Central memory CD8-positive, alpha-beta T cell (primary cell): Measurements from ENCODE around the gene STK17B.

Experiments used
- ATAC-seq: fragments of 150-1000 bp; cut with Tn5 transposase; replicated peaks from 2 replicates; pipeline ENCODE4 v1.10.0; 2022; ENCODE audit warnings: mild to moderate bottlenecking, moderate FRiP score, moderate number of reproducible peaks; ENCODE audit not compliant: poor library complexity, severe bottlenecking; ENCODE audit errors: extremely low read depth
- DNase-seq, 2 donors: peaks; one replicate each; pipeline ENCODE4 v3.0.0; 2021; ENCODE audit warnings: low spot score in 2 of 2
- H3K27ac Mint-ChIP-seq: one replicate; pipeline ENCODE4 v1.8.0; 2022; ENCODE audit warnings: low read depth, mild to moderate bottlenecking, moderate library complexity, mixed read lengths
- H3K27me3 Mint-ChIP-seq: one replicate; pipeline ENCODE4 v1.8.0; 2022; ENCODE audit warnings: mixed read lengths
- H3K36me3 Mint-ChIP-seq: one replicate; pipeline ENCODE4 v1.8.0; 2022; ENCODE audit warnings: mild to moderate bottlenecking, moderate library complexity, mixed read lengths; ENCODE audit not compliant: insufficient read depth
- H3K4me1 Mint-ChIP-seq: one replicate; pipeline ENCODE4 v1.8.0; 2022; ENCODE audit warnings: mixed read lengths
- H3K4me3 Mint-ChIP-seq: one replicate; pipeline ENCODE4 v1.8.0; 2022; ENCODE audit warnings: mild to moderate bottlenecking, moderate library complexity, mixed read lengths
- H3K9me3 Mint-ChIP-seq: one replicate; pipeline ENCODE4 v1.8.0; 2022; ENCODE audit warnings: mixed read lengths

The STK17B gene

DNA sequence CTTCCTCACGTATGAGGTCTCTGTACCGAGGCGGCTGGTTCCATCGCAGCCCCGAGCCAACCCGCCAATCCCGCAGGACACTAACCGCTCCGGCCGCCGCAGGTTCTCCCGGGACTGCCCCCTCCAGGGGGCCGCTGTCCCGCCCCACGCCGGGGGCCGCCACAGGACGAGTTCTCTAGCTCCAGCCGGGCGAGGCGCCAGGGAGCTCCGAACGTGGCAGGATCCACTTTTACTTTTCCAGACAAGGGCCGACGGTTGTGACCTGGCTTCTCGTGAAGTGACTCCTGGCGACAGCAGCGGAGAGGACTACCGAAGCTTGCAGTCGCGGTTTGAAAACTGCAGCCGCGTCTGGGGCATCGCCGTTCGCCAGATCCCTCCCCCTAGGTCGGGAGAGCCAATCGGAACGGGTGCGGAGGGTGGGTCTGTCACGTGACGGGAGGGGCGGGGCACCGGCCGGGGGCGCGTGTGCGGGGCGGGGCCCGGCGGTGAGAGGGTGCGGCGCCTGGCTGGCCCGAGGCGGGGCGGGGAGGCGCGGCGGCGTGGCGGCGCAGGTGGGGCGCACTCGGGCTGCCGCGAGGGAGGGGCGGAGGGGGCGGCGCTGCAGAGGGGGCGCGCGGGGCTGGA, at the start of gene STK17B:
Gene STK17B (minus strand): TSS at position 331 of the 624 bp plus-strand sequence. CDS start 8,195 bp downstream, outside the sequence.
- H3K36me3 Mint-ChIP-seq = peaks cover 49% of the 10 kb centered on the region
- no peaks in the 10 kb centered on the region for H3K27me3 Mint-ChIP-seq
- peak; percentile 83 to 92 for DNase-seq
- peak within 1 kb of the TSS; percentile 100 for H3K27ac Mint-ChIP-seq
- peak; percentile 54 for ATAC-seq
- H3K4me3 Mint-ChIP-seq = peak within 1 kb of the TSS; percentile 99
- H3K4me1 Mint-ChIP-seq = peaks cover 46% of the 10 kb centered on the region
- H3K9me3 Mint-ChIP-seq = no peaks in the 10 kb centered on the region

DNA sequence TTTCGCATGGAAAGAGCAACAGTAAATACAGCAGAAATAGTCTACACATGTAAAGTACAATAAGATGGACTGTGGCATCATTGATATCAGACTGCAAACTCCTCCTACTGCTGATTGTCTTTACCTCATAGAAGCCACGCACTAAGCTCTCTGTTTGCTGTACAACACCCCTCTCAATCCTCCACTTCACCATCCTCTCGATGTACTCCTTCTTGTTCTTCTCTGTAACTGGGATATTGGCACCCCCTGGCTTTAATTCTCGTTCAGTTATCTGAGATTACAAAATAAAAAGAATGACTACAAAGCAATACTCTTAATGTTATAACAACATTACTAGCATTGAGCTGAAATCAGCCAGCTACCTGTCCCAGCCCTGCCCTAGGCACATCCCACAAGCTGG, 49.3 kb upstream of the STK17B start:
- peak overlapping the region; percentile 5 for H3K27ac Mint-ChIP-seq
- DNase-seq (no peak), ATAC-seq (peak; percentile 68)
- no peak overlapping the region for H3K4me3 Mint-ChIP-seq
- H3K9me3 Mint-ChIP-seq = no peaks in the 10 kb centered on the region
- H3K36me3 Mint-ChIP-seq = no peaks in the 10 kb centered on the region
- H3K27me3 Mint-ChIP-seq = no peaks in the 10 kb centered on the region
- peaks cover 33% of the 10 kb centered on the region for H3K4me1 Mint-ChIP-seq

DNA sequence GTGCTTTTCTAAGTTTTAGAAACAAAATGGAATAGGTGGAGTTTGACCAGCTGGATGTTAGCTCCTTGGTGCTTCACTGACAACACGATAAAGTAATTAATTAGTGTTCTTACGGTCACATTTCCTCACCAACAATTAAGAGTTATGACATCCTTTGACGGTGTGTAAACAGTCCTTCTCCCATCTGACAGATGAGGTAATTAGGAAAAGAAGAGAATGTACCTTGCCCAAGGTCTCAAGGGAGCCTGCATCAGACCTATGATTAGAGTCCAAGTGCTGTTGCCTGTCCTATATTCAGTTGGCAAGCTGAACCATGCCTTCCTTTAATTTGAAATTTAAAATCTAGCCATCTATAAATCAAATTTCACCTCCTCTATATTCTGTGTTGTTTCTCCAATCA, 48.3 kb upstream of the STK17B start:
- DNase-seq (no peak), ATAC-seq (no peak)
- H3K27me3 Mint-ChIP-seq = no peaks in the 10 kb centered on the region
- no peak overlapping the region for H3K27ac Mint-ChIP-seq
- no peaks in the 10 kb centered on the region for H3K36me3 Mint-ChIP-seq
- no peak overlapping the region for H3K4me3 Mint-ChIP-seq
- H3K4me1 Mint-ChIP-seq = peaks cover 24% of the 10 kb centered on the region
- no peaks in the 10 kb centered on the region for H3K9me3 Mint-ChIP-seq

DNA sequence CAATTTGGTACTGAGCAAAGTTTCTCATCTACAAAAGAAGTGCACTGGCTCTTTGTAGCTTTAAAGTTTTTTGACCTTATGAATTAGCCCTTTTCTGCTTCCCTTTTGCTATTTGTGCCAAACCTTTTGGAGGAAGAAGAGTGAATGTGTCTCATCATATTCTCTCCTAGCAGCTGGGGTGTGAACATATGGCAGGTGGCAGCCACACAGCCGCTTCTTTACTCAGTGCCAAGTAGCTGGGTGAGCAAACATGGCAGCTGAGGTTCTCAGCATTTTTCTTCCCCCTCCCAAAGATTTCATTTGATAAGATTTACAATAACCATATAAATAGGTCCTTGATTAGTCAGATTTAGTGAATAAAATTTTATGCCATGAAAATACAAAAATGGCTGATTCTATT, 46.7 kb upstream of the STK17B start:
- H3K27ac Mint-ChIP-seq = no peak overlapping the region
- no peaks in the 10 kb centered on the region for H3K27me3 Mint-ChIP-seq
- no peaks in the 10 kb centered on the region for H3K9me3 Mint-ChIP-seq
- ATAC-seq = no peak
- DNase-seq = no peak
- no peak overlapping the region for H3K4me3 Mint-ChIP-seq
- H3K36me3 Mint-ChIP-seq = no peaks in the 10 kb centered on the region
- peaks cover 8% of the 10 kb centered on the region for H3K4me1 Mint-ChIP-seq

GRCh38 chr2:196217116-196217515, 45.7 kb upstream of the STK17B start:
- peaks cover 12% of the 10 kb centered on the region for H3K4me1 Mint-ChIP-seq
- no peaks in the 10 kb centered on the region for H3K9me3 Mint-ChIP-seq
- no peaks in the 10 kb centered on the region for H3K27me3 Mint-ChIP-seq
- no peaks in the 10 kb centered on the region for H3K36me3 Mint-ChIP-seq
- DNase-seq (no peak), ATAC-seq (no peak)
- H3K27ac Mint-ChIP-seq = no peak overlapping the region
- no peak overlapping the region for H3K4me3 Mint-ChIP-seq

GRCh38 chr2:196215376-196215775, 44.0 kb upstream of the STK17B start:
- H3K27ac Mint-ChIP-seq = no peak overlapping the region
- H3K4me3 Mint-ChIP-seq = no peak overlapping the region

GRCh38 chr2:196214156-196214555, 42.8 kb upstream of the STK17B start:
- H3K9me3 Mint-ChIP-seq = no peaks in the 10 kb centered on the region
- ATAC-seq (no peak), DNase-seq (no peak)
- no peaks in the 10 kb centered on the region for H3K27me3 Mint-ChIP-seq
- H3K4me1 Mint-ChIP-seq = peaks cover 30% of the 10 kb centered on the region
- no peak overlapping the region for H3K4me3 Mint-ChIP-seq
- no peak overlapping the region for H3K27ac Mint-ChIP-seq
- peaks cover 8% of the 10 kb centered on the region for H3K36me3 Mint-ChIP-seq

More at GRCh38 chr2:196215376-196215775, 44.0 kb upstream of the STK17B start:
- Mint-ChIP-seq H3K27me3 (no peaks in the 10 kb centered on the region), H3K36me3 (peaks cover 6% of the 10 kb centered on the region), H3K4me1 (peaks cover 19% of the 10 kb centered on the region), H3K9me3 (no peaks in the 10 kb centered on the region)
- DNase-seq = no peak
- ATAC-seq = no peak

GRCh38 chr2:196213252-196213980, 42.0 kb upstream of the STK17B start:
- peaks cover 8% of the 10 kb centered on the region for H3K36me3 Mint-ChIP-seq
- peaks cover 38% of the 10 kb centered on the region for H3K4me1 Mint-ChIP-seq
- ATAC-seq (no peak), DNase-seq (no peak)
- peak overlapping the region; percentile 89 for H3K27ac Mint-ChIP-seq
- H3K4me3 Mint-ChIP-seq = peak overlapping the region; percentile 80
- H3K9me3 Mint-ChIP-seq = no peaks in the 10 kb centered on the region
- H3K27me3 Mint-ChIP-seq = no peaks in the 10 kb centered on the region

- Mint-ChIP-seq H3K4me1 (peaks cover 54% of the 10 kb centered on the region), H3K27ac (peak overlapping the region; percentile 1), H3K9me3 (no peaks in the 10 kb centered on the region), H3K36me3 (peaks cover 8% of the 10 kb centered on the region), H3K4me3 (no peak overlapping the region), H3K27me3 (no peaks in the 10 kb centered on the region)
- no peak for DNase-seq
- no peak for ATAC-seq
These were observed 37.5 kb upstream of the STK17B start for GRCh38 chr2:196208915-196209314.

DNA sequence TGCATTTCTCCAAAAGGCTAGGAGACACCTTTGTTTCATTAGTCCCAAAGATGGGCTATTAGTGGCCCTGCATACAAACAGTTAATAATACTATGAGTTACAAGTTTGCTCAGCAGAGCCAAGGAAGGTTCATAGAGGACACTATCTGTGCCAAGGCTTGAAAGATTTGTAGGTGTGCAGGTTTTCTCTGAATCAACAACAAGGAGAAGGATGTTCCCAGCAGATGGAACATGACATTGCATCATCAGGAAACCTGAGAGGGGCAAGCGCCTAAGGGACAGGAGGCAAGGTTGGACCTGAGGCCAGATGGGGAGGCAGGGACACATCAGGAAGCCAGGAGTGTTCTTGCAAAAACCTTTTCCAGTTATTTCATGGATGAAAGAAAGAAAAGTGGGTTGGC, 35.4 kb upstream of the STK17B start:
- no peaks in the 10 kb centered on the region for H3K9me3 Mint-ChIP-seq
- H3K4me3 Mint-ChIP-seq = no peak overlapping the region
- DNase-seq = no peak
- H3K36me3 Mint-ChIP-seq = peaks cover 11% of the 10 kb centered on the region
- no peak for ATAC-seq
- H3K27me3 Mint-ChIP-seq = no peaks in the 10 kb centered on the region
- H3K4me1 Mint-ChIP-seq = peaks cover 53% of the 10 kb centered on the region
- peak overlapping the region; percentile 51 for H3K27ac Mint-ChIP-seq

DNA sequence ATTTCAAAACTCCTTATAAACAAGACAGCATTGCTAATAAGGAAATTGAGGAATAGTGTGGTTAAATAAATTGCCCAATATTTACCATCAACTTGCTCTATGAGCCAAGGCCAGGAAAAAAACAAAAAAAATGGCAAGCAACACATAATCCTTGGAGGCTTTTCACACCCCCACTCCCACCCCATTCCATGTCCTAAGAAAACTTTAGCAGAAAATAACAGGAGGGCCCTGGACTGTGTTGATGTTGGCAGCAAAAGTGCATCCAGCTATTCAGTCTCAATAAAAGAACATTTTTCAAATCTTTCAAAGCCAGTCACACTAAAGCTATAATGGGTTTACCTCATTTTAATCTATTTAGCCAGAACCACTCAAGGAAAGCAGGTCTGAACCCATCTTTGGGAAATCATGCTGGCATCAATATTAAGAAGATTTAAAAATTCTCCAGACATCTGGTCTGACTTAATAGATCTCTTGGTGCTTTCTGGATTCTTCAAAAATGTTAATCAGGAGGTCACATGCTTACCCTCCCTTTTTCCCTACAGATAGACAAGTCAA, 34.6 kb upstream of the STK17B start:
- H3K27me3 Mint-ChIP-seq = no peaks in the 10 kb centered on the region
- no peak overlapping the region for H3K4me3 Mint-ChIP-seq
- H3K9me3 Mint-ChIP-seq = no peaks in the 10 kb centered on the region
- peaks cover 7% of the 10 kb centered on the region for H3K36me3 Mint-ChIP-seq
- no peak for DNase-seq
- peaks cover 53% of the 10 kb centered on the region for H3K4me1 Mint-ChIP-seq
- no peak for ATAC-seq
- H3K27ac Mint-ChIP-seq = no peak overlapping the region

GRCh38 chr2:196205011-196205766, 33.8 kb upstream of the STK17B start:
- H3K4me1 Mint-ChIP-seq = peaks cover 49% of the 10 kb centered on the region
- peaks cover 8% of the 10 kb centered on the region for H3K36me3 Mint-ChIP-seq
- ATAC-seq (no peak), DNase-seq (no peak)
- H3K27me3 Mint-ChIP-seq = no peaks in the 10 kb centered on the region
- H3K9me3 Mint-ChIP-seq = no peaks in the 10 kb centered on the region
- H3K4me3 Mint-ChIP-seq = no peak overlapping the region
- H3K27ac Mint-ChIP-seq = no peak overlapping the region
